Measurements from ENCODE around the gene WDFY2. TPM values are rescaled to one million over a fixed set of nuclear protein-coding genes. Genes with fewer than 3 reads are reported as not detected.
"Not testable (repeated sequence)": the region's sequence is repeated elsewhere in the genome, so short reads cannot be mapped to it uniquely, and the experiment has no call there.

The WDFY2 gene
- polyA plus RNA-seq, 3 donors, result 4.4 to 8.9 (median 4.8) TPM

DNA sequence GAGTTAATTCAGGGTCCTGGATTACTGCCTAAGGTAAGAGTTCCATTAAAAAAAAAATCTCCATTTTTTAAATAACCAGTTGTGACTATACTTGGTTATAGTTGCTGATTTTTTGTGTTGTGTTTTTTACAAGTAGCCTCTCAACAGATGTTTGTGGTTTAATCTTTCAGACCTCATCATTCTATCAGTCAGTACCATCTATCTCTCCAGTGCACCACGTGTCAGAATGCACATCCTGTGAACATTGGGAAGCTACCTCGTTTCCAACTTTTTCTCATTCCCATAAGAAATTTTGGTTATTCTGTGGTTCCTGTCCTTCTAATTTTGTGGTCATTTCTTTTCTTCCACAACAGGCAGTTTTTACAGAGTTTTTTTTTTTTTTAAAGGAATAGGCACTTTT lies 39.2 kb downstream of the WDFY2 start:
- no peak overlapping the region for H3K27ac ChIP-seq (ENCODE audit: low read depth, low read length)
- 31 to 56% (median 38%) methylated on average over 2 of the region's 2 CpGs for WGBS, 3 donors

- 48 to 89% (median 88%) methylated on average over 1 of the region's 1 CpG for WGBS, 3 donors
- H3K27ac ChIP-seq (ENCODE audit: low read depth, low read length), result no peak overlapping the region
Observed at GRCh38 chr13:51624207-51624606, 39.9 kb downstream of the WDFY2 start.

GRCh38 chr13:51624695-51625345 lies 40.6 kb downstream of the WDFY2 start:
- 56 to 79% (median 63%) methylated on average over 3 of the region's 3 CpGs for WGBS, 3 donors

GRCh38 chr13:51625555-51626345 lies 41.5 kb downstream of the WDFY2 start:
- WGBS, 3 donors, result 43 to 75% (median 74%) methylated on average over 7 of the region's 7 CpGs
- no peak overlapping the region for H3K27ac ChIP-seq (ENCODE audit: low read depth, low read length)

More at GRCh38 chr13:51624695-51625345, 40.6 kb downstream of the WDFY2 start:
- no peak overlapping the region for H3K27ac ChIP-seq (ENCODE audit: low read depth, low read length)

DNA sequence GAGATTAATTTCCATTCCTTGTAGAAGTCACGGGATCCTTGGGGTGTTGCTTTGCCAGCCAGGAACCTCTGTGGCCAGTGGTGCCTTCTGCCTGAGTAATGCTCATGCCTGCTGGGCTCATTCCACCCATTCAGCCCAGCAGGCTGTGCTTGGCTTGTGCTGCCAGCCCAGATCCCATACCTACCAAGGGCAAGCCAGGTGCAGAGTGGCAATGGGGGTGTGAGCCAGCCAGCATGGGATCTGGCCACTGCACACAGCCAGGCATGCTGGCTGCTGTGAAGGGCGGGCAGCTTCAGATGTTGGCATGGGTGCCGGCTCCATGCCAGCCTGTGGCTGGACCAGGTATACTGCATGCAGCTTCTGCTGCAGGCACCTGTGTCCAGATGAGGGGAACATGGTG lies 42.5 kb downstream of the WDFY2 start:
- 38 to 95% (median 89%) methylated on average over 3 of the region's 3 CpGs for WGBS, 3 donors

GRCh38 chr13:51628059-51628852 lies 44.0 kb downstream of the WDFY2 start:
- WGBS, 3 donors, result 91 to 92% (median 91%) methylated on average over 21 of the region's 21 CpGs
- no peak overlapping the region for H3K27ac ChIP-seq (ENCODE audit: low read depth, low read length)

More for the DNA sequence above, 42.5 kb downstream of the WDFY2 start:
- no peak overlapping the region for H3K27ac ChIP-seq (ENCODE audit: low read depth, low read length)

- H3K27ac ChIP-seq (ENCODE audit: low read depth, low read length), result no peak overlapping the region
- 73 to 86% (median 75%) methylated on average over 2 of the region's 2 CpGs for WGBS, 3 donors
Observed at GRCh38 chr13:51629491-51630287, 45.4 kb downstream of the WDFY2 start.

DNA sequence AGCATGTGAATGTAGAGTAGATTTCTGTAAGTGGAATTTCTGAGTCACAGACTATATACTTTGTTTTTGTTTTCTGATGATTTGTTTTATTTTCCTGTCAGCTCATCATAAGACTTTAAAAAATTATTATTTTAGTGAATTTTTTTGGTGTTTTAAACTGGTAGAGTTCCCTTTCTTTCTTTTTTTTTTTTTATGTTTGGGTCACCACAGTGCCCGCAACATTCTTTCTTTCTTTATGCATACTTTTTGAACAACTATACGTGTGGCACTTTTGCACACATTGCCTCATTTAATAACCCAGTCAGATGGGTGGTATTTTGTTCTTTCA lies 46.0 kb downstream of the WDFY2 start:
- WGBS, 3 donors, result 96% methylated on average over 2 of the region's 2 CpGs
- no peak overlapping the region for H3K27ac ChIP-seq (ENCODE audit: low read depth, low read length)

GRCh38 chr13:51632591-51633362 lies 48.5 kb downstream of the WDFY2 start:
- 65 to 76% (median 71%) methylated on average over 3 of the region's 3 CpGs for WGBS, 3 donors
- H3K27ac ChIP-seq (ENCODE audit: low read depth, low read length), result no peak overlapping the region

DNA sequence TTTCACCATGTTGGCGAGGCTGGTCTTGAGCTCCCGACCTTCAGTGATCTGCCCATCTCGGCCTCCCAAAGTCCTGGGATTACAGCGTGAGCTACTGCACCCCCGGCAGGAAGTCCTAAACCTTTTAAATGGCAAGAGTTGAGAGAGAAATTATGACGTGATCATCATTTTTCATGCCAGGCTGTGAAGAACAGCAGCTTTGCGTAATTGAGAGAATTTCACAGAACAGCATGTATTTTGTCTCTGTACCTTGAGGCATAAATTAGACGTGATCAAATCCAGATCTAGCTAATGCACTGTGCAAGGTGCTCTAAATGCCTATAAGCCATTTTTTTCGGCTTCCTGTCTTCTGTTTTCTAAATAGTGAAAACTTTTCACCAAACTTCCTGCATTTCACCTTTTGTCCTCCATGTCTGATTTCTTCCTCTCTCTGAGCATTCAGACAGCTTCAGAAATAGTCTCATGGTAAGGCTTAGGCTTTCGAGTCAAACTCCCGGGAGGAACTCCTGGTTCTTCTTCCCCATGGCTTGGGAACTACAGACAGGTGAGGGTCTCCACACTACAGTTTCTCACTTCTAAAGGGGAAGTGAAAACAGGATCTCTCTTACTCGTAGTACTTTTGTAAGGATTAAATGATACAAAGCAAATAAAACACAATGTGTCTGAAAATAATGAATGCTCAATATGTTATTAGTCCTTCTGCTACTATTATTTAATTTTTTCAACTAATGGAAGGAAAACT lies 51.0 kb downstream of the WDFY2 start:
- 67 to 88% (median 71%) methylated on average over 12 of the region's 12 CpGs for WGBS, 3 donors
- no peak overlapping the region for H3K27ac ChIP-seq (ENCODE audit: low read depth, low read length)

DNA sequence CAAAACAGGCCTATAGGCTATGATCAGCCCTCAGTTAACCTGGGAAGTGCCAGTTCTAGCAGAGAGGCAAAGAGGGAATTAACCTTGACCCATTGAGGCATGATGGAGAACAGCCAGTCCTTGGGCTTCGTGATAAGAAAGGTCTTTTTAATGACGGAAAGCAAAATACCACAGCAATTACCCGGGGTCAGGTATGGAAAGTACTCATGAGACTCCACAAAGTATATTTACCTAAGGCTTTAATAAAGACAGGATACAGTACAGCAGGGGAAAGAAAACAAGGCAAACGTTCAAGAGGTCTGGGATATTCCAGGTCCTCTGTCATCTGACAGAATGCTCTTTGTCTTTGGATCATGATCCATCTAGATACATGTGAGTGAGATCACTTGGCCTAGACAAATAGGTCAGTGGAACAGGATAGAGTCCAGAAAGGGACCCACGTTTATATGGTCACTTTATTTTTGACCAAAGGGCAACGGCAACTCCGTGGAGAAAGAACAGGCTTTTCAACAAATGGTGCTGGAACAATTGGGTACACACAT lies 52.2 kb downstream of the WDFY2 start:
- 26 to 81% (median 62%) methylated on average over 7 of the region's 7 CpGs for WGBS, 3 donors
- H3K27ac ChIP-seq (ENCODE audit: low read depth, low read length), result no peak overlapping the region

- 85 to 90% (median 90%) methylated on average over 4 of the region's 4 CpGs for WGBS, 3 donors
Observed at GRCh38 chr13:51637852-51638215, 53.6 kb downstream of the WDFY2 start.

DNA sequence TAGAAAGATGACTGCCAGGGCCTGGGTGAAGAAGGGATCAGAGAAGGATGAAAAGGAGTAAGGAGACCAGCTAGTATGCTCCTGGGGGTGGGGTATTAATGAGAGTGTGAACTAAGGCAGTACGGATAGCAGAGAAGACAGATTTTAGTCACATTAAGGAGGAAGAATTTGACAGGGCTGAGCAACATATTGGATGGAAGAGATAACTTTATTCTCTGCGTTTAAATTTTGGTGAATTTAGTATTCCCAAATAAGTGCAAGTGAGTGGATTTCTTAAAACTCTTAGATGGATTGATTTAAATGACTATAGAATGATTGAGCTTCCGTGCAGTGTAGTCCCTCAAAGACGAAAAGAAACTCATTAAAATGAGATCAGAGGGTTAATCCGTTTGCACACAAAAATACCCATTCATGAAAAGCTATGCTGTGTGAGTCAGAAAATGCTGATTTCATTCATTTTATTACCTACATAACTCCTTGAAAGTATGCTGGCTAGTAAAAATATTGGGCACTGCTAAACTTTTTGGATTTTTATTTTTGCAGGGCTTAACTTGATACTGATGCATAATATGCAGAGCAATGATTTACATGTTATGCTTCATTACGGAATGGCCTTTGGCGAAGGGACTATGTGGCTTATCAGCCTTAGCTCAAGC lies 54.1 kb downstream of the WDFY2 start:
- H3K27ac ChIP-seq (ENCODE audit: low read depth, low read length), result no peak overlapping the region
- 72 to 81% (median 75%) methylated on average over 7 of the region's 7 CpGs for WGBS, 3 donors

More at GRCh38 chr13:51637852-51638215, 53.6 kb downstream of the WDFY2 start:
- H3K27ac ChIP-seq (ENCODE audit: low read depth, low read length), result no peak overlapping the region

DNA sequence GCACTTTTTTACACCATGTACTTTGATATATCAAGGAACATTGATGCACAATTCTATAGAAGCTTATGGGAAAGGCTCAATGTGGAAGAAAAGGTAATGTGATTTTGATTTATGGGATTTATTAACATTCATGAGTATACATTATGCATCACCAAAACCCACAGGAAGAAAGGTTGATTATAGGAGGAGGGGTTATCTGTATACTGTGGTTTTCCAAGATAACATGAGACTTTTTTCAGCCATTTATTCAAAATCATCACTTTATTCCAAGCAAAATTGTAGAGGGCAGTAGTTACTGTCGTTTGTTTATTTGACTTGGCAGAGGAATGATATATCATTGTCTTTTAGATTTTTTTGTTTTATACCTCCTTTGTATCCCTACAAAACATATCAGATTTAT lies 54.9 kb downstream of the WDFY2 start:
- H3K27ac ChIP-seq (ENCODE audit: low read depth, low read length), result no peak overlapping the region
- WGBS, 3 donors, result 18 to 60% (median 50%) methylated on average over 1 of the region's 1 CpG

GRCh38 chr13:51640696-51641095 lies 56.4 kb downstream of the WDFY2 start:
- H3K27ac ChIP-seq (ENCODE audit: low read depth, low read length), result not testable (repeated sequence)
- WGBS, 3 donors, result 95 to 99% (median 97%) methylated on average over 5 of the region's 5 CpGs

GRCh38 chr13:51643105-51643881 lies 59.0 kb downstream of the WDFY2 start:
- WGBS, 3 donors, result 51 to 75% (median 52%) methylated on average over 3 of the region's 3 CpGs
- H3K27ac ChIP-seq (ENCODE audit: low read depth, low read length), result no peak overlapping the region
